ENCODE results near the gene FNTB. TPM values are rescaled to one million over a fixed set of nuclear protein-coding genes. Genes with fewer than 3 reads are reported as not detected.
A peak's percentile ranks its signal among the peaks of the same experiment; 100 is the strongest.
"Not testable (repeated sequence)": the region's sequence is repeated elsewhere in the genome, so short reads cannot be mapped to it uniquely, and the experiment has no call there.

FNTB gene
- total RNA-seq, 1 donor from 2014 or later: 18.1 TPM

DNA sequence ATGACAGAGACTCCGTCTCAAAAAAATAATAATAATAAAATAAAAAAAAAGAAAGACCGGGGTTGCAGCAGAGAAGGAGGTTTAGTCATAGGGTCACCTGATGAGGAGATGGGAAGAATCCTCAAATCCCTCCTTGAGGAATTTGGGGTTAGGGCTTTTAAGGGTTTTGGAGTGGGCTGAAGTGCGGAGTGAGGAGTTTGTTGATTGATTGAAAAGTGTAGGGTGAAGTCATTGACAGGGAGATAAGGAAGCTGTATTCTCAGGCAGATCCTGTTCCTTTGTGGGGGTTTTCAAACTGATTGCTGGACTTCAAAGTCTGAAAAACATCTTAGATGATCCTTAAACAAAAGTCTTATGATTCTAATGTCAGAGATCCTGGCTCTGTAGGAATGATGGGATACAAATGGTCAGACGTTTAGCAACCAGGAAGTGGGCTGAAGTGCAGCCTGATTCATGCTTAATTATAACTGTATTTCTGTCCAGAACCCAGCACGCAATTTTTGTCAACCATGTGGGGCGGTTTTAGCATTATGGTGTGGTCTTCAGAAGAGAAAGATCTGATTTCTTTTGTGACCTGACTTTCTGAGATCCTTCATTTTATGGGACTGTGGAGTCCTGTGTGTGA lies 16.0 kb downstream of the FNTB start:
- no peak for DNase-seq
- ATAC-seq: no peak
- intact Hi-C loops (cut with micrococcal nuclease): no loop called here

DNA sequence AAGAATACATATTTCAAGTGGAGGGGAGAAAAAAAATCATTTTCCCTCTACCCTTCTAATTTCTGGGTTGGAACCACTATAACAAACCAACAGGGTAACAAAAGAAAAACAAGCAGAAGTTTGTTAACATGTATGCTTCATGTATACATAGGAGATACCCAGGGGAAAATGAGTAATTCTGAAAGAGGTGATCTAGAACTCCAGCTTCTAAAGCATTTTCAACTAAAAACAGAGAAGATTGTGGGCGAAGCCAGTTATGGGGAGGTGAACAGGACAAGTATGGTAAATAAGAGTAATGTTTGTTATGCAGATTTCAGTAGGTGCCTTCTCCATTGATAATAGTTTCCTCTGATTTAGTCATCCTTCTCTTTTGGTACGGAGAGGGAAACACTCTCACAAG lies 16.7 kb downstream of the FNTB start:
- DNase-seq (no peak), ATAC-seq (no peak)
- intact Hi-C loops (cut with micrococcal nuclease): no loop called here

DNA sequence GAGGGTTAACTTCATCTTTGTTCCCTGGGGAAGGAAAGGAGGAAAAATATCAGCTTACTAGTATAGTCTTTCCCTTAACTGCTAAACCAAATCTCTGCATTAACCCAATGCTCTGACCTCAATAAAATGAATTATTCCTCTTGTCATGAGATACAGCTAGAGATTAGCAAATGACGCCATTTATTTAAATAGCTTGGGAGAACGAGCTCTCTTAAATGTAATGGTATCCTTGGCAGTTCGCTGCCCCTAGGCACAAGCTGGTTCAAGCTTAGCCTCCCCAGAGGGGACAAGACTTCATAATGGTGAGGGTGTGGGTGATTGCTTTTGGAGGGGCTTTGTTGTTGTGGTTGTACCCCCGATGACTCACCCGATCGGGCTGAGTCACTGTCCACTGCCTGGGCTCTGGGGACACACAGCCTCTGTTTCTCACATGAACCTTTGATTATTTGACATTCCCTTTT lies 19.6 kb downstream of the FNTB start:
- no peak for DNase-seq
- ATAC-seq: no peak
- intact Hi-C loops (cut with micrococcal nuclease): no loop called here

DNA sequence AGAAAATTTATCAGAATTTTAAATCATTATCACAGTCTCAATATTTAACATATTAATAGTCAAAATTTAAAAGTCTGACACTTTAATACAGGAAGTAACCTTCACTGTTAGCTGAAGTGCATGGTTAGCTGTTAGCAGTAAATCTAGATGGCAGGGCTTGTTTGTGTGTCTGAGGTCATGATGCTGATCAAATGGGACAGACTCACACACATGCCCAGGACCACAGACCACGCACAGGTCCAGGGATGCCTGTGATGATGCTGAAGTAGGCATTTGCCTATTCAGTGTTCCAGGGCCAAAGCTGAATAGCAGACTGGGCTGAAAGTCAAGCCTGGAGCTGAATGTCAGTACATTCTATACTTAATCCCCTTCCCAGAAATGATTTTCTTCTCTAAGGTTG lies 20.5 kb downstream of the FNTB start:
- DNase-seq (no peak), ATAC-seq (no peak)
- intact Hi-C loops (cut with micrococcal nuclease): no loop called here

DNA sequence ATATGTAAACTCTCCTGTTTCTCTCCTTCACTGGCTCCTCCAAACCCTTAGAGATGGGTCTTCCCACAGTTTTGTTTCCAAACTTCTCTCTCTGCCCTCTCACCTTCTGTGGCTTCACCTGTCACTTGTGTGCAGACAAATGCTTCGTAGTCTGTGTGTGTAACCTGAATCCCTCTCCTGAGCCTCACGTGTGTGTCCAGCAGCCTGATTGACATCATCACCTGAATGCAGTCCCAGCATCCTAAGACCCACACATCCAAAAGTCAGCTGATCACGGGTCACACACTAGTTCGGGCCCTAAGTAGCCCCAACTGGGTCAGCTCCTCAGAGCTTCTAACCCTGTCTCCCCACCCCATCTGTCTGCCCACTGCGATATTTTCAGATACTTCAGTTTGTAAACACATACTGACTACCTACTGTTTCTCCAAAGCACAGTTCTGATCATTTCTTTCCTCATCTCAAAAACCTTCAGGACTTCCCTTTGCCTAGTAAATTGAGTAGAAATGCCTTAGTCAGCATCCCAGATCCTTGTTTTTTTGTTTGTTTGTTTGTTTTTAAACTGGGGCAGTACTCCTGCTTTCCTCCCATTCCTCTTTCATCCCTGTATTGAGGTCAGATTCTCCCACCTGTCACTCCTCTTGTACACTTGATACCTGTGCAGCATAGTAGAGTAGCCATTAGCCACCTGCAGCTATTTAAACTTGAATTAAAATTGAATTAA lies 23.7 kb downstream of the FNTB start:
- ATAC-seq (no peak), DNase-seq (no peak)
- intact Hi-C loops (cut with micrococcal nuclease): no loop called here

DNA sequence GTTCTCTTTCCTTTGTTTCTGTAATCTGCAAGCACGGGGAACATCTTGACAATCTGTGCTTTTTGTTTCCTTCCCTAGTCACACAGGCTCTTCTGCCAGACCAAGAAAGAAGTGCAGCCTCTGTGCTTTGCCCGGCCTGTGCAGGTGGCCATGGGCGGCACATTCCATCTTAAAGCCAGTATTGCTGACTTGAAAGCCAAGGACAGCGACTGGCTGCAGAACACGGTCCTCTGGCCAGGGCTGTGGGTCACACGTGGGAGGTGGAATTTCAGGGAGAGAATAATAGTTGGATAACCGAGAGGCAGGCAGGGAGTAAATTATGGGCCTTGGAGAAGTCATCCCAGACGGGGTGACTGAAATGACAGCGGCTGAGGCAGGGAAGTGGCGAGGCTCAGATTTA lies 24.8 kb downstream of the FNTB start:
- no peak for DNase-seq
- no peak for ATAC-seq

DNA sequence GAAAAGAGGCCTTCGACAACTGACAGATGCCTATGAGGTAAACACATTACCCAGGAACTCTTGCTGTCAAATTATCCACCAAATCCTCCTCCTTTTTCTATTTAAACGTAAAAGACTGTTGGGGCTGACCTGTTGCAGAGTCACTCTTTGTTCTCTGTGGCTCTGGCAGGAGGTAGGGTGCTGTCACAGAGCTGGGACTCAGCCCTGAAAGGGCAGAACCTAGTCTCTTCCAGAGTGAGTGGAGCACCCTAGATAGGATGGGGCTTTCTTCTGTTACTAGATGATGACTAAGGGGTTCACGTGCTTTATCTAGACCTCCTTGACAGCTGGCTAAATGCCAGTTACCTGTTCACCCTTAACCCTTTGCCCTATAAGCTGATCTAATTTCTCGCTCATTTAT lies 25.7 kb downstream of the FNTB start:
- DNase-seq (no peak), ATAC-seq (peak; percentile 26)
- intact Hi-C loops (cut with micrococcal nuclease): no loop called here

More for the DNA sequence above, 24.8 kb downstream of the FNTB start:
- intact Hi-C loops (cut with micrococcal nuclease): no loop called here

DNA sequence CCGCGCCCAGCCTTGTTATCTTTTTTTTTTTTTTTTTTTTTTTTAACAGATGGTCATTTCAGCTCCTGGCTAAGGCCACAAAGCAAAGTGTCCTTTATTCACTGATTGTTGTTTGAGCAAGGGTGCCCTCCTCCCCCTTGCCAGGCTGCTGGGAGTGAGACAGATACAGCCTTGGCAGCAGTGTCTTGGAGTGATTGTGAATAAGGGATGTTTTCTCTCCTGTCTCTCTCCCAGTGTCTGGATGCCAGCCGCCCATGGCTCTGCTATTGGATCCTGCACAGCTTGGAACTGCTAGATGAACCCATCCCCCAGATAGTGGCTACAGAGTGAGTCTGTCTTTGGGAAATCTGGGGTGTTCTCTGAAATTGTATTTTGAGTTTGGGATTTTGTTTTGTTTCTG lies 28.7 kb downstream of the FNTB start:
- intact Hi-C loops (cut with micrococcal nuclease): no loop called here
- DNase-seq (no peak), ATAC-seq (peak; percentile 56)

DNA sequence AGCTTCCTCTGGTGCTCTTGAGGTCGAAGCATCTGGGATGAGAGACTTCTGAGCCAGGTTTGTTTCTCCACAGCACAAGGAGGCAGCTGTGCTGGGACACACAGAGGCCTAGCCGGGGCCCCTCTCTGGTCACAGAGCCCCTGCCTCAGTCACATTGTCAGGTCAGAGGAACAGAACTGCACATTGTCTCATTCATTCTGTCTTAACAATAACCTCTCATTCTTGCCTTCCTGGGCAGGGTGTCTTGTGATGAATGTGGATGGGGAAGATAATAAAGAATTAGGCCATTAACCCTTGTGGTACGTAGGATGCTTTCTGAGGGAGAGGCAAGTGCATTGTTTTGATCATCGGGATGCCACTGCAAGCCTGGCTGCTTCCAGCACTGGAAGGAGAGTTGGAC lies 29.8 kb downstream of the FNTB start:
- intact Hi-C loops (cut with micrococcal nuclease): no loop called here
- DNase-seq (no peak), ATAC-seq (no peak)

DNA sequence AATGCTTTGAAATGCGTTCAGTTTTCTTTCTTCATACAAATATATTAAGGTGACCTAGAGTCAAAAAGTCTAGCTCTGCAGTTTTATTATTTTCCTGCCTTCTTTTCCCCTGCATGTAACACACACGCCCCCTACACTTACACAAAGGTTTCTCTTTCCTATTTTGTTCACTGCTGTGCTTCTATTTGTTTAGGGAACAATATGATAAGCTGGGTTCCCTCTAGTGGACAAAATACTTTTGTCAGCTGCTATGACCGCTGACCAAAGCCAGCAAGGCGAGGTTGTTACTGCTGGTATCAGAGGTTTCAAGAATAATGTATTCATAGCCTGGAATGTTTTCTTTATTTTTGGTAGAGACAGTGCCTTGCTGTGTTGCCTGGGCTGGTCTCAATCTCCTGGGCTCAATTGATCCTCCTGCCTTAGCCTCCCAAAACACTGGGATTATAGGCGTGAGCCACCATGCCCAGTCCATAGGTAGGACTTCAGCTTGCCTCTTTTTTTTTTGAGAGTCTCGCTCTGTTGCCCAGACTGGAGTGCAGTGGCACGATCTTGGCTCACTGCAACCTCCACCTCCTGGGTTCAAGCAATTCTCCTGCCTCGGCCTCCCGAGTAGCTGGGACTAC lies 33.4 kb downstream of the FNTB start:
- DNase-seq: no peak
- ATAC-seq: peak; percentile 87
- intact Hi-C loops (cut with micrococcal nuclease): no loop called here

DNA sequence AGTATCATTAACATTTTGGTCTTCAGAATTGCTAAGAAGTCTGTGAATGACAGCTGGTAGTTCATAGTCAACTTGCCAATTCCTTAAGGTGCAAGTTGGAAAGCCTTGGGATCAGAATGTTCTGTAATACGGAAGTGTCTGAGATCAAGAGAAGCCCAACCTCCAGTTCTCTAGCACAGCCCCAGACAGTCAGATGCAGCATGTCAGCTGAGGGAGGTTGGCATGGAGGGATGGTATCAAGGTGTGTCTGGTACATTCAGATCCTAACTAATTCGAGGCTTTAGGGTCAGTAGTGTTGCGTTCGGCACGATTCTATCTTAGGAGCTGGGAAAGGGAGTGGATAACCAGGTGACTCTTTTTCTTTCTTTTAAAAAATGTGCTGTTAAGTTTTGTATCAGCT lies 38.3 kb downstream of the FNTB start:
- DNase-seq (no peak), ATAC-seq (peak; percentile 30)
- intact Hi-C loops (cut with micrococcal nuclease): no loop called here

DNA sequence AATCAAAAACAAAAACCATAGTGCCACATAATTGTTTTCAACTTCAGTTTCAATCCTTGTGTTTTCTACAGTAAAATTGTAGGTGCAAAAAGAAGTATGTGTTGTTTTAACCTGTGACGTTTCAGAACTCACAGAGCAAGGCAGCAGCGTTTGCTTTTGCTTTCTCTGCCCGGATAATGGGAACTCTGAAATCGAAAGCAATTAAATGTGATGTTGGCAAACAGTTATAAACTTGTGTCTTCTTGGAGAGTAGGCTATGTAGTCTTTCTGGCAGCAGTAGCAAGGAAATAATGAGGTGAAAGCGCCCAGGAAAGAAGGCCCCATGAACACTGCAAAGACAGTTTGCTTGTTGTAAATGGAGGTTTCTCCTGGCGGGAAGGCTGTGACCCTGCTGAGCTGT lies 39.1 kb downstream of the FNTB start:
- no peak for DNase-seq
- no peak for ATAC-seq
- intact Hi-C loops (cut with micrococcal nuclease): no loop called here

DNA sequence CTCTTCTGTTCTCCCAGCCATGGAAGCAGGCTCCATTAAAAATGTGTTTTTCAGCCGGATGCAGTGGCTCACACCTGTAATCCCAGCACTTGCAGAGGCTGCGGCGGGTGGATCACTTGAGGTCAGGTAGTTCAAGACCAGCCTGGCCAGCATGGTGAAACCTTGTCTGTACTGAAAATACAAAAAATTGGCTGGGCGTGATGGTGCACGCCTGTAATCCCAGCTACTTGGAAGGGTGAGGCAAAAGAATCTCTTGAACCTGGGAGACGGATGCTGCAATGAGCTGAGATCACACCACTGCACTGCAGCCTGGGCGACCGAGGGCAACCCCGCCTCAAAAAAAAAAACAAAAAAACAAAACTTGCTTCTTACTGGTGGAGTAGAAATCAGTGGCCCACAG lies 39.8 kb downstream of the FNTB start:
- intact Hi-C loops (cut with micrococcal nuclease): no loop called here
- DNase-seq (no peak), ATAC-seq (no peak)

DNA sequence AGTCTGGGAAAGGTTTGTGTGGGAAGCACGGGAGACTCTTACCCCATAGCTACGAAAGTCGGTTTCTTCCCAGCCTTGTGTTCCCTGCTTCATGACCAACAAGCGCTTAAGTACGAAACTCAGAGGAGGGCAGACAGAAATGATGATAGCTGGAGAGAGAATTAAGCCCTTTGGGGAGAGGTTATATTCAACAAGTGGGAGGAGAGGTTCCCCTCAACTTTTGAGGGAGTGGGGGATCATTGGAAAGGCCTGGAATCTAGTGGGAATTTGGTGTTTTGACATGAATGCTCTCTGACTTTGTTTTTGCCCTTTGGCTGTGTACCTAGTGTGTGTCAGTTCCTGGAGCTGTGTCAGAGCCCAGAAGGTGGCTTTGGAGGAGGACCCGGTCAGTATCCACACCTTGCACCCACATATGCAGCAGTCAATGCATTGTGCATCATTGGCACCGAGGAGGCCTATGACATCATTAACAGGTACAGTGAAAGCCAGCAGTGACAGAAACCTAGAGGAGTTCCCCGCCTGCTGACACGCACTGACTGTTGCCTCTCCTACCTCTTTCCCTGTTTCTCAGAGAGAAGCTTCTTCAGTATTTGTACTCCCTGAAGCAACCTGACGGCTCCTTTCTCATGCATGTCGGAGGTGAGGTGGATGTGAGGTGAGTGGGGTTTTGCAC lies 40.6 kb downstream of the FNTB start:
- intact Hi-C loops (cut with micrococcal nuclease): no loop called here
- no peak for DNase-seq
- no peak for ATAC-seq

DNA sequence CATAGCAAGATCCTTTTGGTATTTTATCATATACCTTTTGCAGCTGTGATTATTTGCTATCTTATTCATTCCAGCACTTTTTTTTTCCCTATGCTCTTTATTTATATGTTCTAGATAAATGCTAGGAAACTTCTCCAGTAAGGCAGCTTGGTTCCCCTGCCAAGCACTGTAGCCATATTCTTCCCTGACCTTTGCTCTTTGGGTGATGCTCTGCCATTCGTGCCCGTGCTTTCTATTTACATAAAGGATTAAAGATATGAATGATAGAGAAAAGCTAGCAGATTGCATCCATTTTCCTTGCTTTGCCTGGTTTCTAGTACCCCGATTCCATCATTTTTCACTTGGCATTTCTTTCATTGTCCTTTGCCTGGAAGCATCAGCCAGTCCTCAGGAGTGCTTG lies 42.2 kb downstream of the FNTB start:
- ATAC-seq (no peak), DNase-seq (no peak)
- intact Hi-C loops (cut with micrococcal nuclease): no loop called here

DNA sequence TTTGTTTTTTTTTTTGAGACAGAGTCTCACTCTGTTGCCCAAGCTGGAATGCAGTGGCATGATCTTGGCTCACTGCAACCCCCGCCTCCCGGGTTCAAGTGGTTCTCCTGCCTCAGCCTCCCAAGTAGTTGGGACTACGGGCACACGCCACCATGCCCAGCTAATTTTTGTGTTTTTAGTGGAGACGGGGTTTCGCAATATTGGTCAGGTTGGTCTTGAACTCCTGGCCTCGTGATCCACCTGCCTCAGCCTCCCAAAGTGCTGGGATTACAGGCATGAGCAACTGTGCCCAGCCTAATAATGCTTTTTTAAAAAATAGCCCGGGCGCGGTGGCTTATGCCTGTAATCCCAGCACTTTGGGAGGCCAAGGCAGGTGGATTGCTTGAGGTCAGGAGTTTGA lies 44.6 kb downstream of the FNTB start:
- ATAC-seq: not testable (repeated sequence)

DNA sequence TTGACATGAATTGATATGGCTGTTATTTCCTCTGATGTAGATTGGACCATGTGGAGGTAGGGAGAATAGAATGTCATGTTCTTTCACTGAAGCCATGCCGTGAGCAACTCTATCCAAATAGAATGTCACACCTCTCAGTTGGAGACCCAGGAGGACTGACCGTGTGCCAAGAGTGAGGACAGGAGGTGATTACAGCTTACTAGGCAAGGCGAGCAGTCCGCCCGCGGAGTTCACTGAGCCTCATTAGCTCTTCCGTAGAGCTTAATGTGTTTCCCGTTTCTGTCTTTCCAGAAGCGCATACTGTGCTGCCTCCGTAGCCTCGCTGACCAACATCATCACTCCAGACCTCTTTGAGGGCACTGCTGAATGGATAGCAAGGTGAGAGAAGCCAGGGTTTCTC lies 45.6 kb downstream of the FNTB start:
- ATAC-seq: peak; percentile 95
- DNase-seq: peak; percentile 78
- intact Hi-C loops (cut with micrococcal nuclease): no loop called here

More for the DNA sequence above, 44.6 kb downstream of the FNTB start:
- intact Hi-C loops (cut with micrococcal nuclease); DNase-seq: not testable (repeated sequence)

DNA sequence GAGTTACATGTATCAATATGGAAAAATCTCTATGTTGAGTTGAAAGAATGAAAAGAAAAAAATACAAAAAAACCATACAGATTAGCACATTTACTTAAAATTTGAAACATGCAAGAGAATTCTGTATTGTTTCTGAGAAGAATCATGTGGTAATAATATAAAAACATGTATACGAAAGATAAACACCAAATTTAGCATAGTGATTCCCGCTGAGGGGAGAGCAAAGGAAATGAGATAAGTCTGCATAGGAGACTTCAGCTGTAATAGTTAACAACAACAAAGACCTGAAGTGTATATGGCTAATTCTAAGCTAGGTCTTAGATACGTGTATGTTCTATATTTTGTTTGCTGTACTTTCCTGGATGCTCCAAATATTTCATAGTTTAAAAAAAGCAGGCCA lies 46.5 kb downstream of the FNTB start:
- DNase-seq: no peak
- intact Hi-C loops (cut with micrococcal nuclease): no loop called here
- no peak for ATAC-seq

DNA sequence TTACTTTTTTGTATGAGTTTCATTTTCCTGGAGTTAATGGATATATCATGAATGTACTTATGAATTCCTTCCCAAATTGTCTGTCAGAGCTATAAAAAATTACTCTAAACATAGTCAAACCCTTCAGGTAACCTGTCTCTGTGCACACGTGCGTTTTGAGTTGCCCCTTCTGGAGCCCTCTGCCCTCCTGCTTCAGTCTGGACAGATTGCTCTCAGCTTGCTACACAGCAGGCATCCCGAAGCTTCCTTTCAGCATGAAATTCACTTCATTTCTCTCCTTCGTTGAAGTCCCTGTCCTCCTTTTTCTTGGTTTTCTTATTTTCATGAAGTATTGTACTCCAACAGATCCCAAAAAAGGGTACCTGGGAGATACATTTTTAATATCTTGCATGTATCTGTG lies 47.3 kb downstream of the FNTB start:
- intact Hi-C loops (cut with micrococcal nuclease): no loop called here
- ATAC-seq (no peak), DNase-seq (no peak)

DNA sequence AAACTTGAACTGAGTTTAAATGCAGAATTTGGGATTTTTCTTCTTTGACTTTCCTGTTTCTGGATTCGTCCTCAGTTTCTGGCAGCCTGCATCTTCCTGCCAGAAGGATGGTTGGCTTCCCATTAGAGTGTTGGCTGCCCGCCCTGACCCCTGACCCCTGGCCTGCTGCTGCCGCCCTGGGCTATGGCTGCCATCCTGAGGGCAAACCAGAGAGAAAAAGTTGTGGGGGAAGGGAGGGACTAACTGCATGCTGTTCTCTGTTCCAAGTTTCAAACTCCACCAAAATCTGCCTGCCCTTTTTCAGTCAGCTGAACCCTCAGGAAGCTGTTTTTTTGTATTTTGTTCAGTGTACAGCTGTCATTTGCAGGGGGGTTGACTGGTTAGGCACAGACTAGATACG lies 48.4 kb downstream of the FNTB start:
- DNase-seq (peak; percentile 71), ATAC-seq (peak; percentile 9)
- intact Hi-C loops (cut with micrococcal nuclease): no loop called here

Measured in left ventricle myocardium superior (tissue), 1 donor.